RWPE2 (cell line): ENCODE measurements around the gene MLXIPL.

Source experiments
- ATAC-seq: fragments of 200-7000 bp; cut with Tn5 transposase; 3 replicates; pipeline ENCODE4 v1.9.1; 2021; ENCODE audit warnings: low read depth
- DNase-seq: peaks from one replicate; pipeline ENCODE4 v3.0.0-alpha.2; 2020; ENCODE audit warnings: low spot score
- H3K27ac ChIP-seq: fragments of 450-650 bp; 2 replicates; pipeline ENCODE4 v1.5.1; 2017; ENCODE audit warnings: mild to moderate bottlenecking; ENCODE audit not compliant: poor library complexity, severe bottlenecking
- H3K27me3 ChIP-seq: fragments of 250-450 bp; sonication (Bioruptor Pico); 2 replicates; pipeline ENCODE4 v1.5.1; 2021; ENCODE audit warnings: mild to moderate bottlenecking, moderate library complexity; ENCODE audit not compliant: insufficient read depth, poor library complexity, severe bottlenecking
- H3K36me3 ChIP-seq: fragments of 250-450 bp; sonication (Bioruptor Pico); 2 replicates; pipeline ENCODE4 v1.5.1; 2020; ENCODE audit warnings: low read depth, mild to moderate bottlenecking, moderate library complexity
- H3K4me1 ChIP-seq: fragments of 250-450 bp; sonication (Bioruptor Pico); 2 replicates; pipeline ENCODE4 v1.5.1; 2021; ENCODE audit warnings: mild to moderate bottlenecking, moderate library complexity; ENCODE audit not compliant: insufficient read depth, poor library complexity, severe bottlenecking
- H3K4me3 ChIP-seq: fragments of 250-450 bp; sonication (Bioruptor Pico); 2 replicates; pipeline ENCODE4 v1.5.1; 2021; ENCODE audit warnings: mild to moderate bottlenecking, moderate library complexity; ENCODE audit not compliant: severe bottlenecking
- H3K9me3 ChIP-seq: fragments of 250-450 bp; sonication (Bioruptor Pico); 2 replicates; pipeline ENCODE4 v1.5.1; 2021; ENCODE audit warnings: mild to moderate bottlenecking, moderate library complexity; ENCODE audit not compliant: severe bottlenecking
- CTCF ChIP-seq: fragments of 450-650 bp; IDR thresholded peaks from one replicate; pipeline ENCODE4 v1.5.1; 2017; ENCODE audit warnings: mild to moderate bottlenecking, moderate library complexity; ENCODE audit not compliant: poor library complexity, severe bottlenecking

The MLXIPL gene

GRCh38 chr7:73606801-73607691 is 17.3 kb downstream of the MLXIPL start:
- ATAC-seq (peak; percentile 49; the same call in 1 of the 3 replicates), DNase-seq (no peak)

DNA sequence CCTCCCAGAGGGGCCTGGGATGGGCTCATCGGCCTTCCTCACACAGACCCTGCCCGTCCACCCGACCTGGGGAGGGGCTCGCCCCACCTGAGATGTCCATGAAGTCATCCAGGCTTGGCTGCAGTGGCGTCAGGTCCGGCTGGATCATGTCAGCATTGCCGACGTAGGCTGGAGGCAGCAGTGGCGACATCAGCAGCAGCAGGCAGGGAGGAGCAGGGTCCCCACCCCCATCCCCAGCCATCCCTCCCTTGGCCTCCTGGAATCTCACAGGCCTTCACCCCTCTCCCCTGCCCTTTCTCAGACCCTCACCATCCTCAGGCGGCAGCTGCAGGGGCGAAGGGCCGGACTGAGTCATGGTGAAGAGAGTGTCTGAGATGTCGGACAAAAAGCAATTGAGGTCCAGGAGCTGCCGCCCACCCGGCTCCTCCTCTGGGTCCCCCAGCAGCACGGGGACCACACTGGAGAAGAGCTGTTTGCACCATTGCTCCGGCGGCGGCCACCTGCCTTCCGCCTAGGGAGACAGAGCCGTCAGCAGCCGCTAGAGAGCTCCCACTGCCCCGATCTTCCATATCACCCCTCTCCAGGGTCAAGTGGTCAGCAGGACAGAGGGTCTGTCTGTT is 18.6 kb downstream of the MLXIPL start:
- no peaks in the 10 kb centered on the region for H3K27me3 ChIP-seq
- no peaks in the 10 kb centered on the region for H3K36me3 ChIP-seq
- no peak overlapping the region for H3K27ac ChIP-seq
- no peaks in the 10 kb centered on the region for H3K9me3 ChIP-seq
- no peak for DNase-seq
- no peak for ATAC-seq
- no peak overlapping the region for H3K4me3 ChIP-seq
- TF ChIP-seq CTCF, result no peak
- H3K4me1 ChIP-seq, result peaks cover 6% of the 10 kb centered on the region

More at GRCh38 chr7:73606801-73607691, 17.3 kb downstream of the MLXIPL start:
- H3K9me3 ChIP-seq, result no peaks in the 10 kb centered on the region
- peaks cover 6% of the 10 kb centered on the region for H3K4me1 ChIP-seq
- peak; percentile 92 for TF ChIP-seq CTCF
- H3K27me3 ChIP-seq, result no peaks in the 10 kb centered on the region
- no peak overlapping the region for H3K27ac ChIP-seq
- no peaks in the 10 kb centered on the region for H3K36me3 ChIP-seq
- no peak overlapping the region for H3K4me3 ChIP-seq

DNA sequence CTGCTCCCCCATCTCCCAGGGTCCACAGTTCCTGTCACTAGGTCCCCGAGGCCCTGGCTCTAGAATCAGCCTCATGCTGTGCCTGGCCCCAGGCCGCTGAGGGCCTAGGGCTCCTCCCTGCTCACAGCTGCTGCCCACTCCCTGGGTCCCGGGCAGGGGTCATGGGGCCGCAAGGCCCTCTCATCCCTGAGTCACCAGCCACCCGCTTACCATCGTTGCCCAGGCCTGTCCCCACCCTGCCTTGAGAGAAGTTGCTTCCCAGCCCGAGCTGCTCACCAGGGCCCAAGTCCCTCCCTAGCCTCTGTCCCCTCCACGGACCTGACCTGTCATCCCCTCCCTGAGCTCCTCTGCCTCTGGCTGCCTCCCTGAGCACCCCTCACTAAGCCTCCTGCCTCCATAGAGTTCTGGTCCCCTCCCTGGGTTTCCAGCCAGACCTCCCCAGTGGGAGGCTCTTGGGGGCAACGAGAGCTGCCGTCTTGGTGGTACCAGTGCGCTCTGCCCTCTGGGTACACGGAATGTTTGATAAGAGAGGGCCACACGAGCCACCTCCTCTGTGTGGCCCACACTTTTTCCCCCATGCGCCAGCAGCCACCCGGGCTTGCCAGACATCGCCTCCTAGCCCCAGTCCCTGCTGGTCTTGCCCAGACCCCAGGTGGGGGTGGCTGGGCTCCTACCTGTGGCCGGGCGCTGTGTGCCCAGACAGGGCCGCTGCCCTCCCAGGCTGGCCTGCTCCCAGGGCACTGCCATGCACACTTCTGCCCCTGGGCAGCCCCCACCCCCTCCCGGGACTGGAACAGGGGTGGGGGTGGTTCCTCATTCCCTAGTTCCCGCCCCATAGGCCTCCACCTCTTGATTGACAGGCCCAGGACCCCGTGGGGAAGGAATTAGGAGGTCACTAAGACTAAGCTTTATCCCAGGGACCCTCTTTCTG is 21.3 kb downstream of the MLXIPL start:
- H3K27ac ChIP-seq, result no peak overlapping the region
- no peaks in the 10 kb centered on the region for H3K9me3 ChIP-seq
- no peak for TF ChIP-seq CTCF
- ATAC-seq, result peak; percentile 52
- no peak for DNase-seq
- H3K27me3 ChIP-seq, result no peaks in the 10 kb centered on the region
- no peak overlapping the region for H3K4me3 ChIP-seq
- H3K36me3 ChIP-seq, result no peaks in the 10 kb centered on the region
- peaks cover 6% of the 10 kb centered on the region for H3K4me1 ChIP-seq

DNA sequence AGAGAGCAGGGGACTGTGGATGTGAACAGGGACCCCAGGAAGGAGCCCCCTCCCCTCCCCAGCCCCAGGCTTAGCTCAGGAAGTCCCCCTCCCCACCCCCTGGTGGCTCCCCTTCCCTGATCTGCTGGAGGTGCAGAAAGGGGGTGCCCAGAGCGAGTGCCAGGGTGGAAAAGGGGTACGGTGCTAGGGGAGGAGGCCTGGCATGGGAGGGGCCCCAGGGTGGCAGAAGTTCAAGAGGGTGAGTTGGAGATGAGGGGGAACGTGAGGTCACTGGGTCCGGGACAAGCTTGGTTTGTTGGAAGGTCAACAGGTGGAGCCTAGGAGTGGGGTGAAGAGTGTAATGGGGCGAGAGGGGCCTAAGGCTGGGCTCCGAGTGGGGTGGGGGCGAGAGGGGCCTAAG is 24.4 kb downstream of the MLXIPL start:
- DNase-seq (no peak), ATAC-seq (no peak)
- H3K4me1 ChIP-seq, result peaks cover 6% of the 10 kb centered on the region
- no peaks in the 10 kb centered on the region for H3K27me3 ChIP-seq
- no peak overlapping the region for H3K4me3 ChIP-seq
- no peak overlapping the region for H3K27ac ChIP-seq
- no peaks in the 10 kb centered on the region for H3K36me3 ChIP-seq
- no peaks in the 10 kb centered on the region for H3K9me3 ChIP-seq
- TF ChIP-seq CTCF, result no peak
